ENCODE data around the gene SPDYE1.
"Not testable (repeated sequence)": the region's sequence is repeated elsewhere in the genome, so short reads cannot be mapped to it uniquely, and the experiment has no call there.

Gene SPDYE1, protein sequence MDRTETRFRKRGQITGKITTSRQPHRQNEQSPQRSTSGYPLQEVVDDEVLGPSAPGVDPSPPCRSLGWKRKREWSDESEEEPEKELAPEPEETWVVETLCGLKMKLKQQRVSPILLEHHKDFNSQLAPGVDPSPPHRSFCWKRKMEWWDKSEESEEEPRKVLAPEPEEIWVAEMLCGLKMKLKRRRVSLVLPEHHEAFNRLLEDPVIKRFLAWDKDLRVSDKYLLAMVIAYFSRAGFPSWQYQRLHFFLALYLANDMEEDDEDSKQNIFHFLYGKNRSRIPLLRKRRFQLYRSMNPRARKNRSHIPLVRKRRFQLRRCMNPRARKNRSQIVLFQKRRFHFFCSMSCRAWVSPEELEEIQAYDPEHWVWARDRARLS

DNA sequence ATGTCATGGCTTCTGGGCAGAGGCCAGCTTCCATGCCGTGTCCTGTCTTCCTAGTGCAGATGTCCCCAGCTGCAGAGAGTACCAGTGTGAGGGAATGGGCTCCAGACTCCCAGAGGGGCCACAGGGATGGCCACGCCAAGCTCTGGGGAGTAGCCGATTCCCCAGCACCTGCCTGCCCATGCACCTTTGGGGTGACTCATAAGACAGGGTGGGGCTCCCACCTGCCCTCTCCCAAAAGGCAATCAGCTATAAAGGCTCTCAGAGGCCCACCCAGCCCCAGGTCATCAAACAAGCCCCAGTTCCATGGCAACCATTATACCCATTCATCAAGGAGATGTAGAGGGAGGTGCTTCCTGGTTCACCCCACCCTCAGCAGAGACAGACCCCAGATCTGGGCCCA lies at the start of gene SPDYE1:
TSS of gene SPDYE1 (plus strand) at position 366 of the 400 bp plus-strand sequence. CDS start 2,053 bp downstream, outside the sequence.
- not testable (repeated sequence) for DNase-seq

DNA sequence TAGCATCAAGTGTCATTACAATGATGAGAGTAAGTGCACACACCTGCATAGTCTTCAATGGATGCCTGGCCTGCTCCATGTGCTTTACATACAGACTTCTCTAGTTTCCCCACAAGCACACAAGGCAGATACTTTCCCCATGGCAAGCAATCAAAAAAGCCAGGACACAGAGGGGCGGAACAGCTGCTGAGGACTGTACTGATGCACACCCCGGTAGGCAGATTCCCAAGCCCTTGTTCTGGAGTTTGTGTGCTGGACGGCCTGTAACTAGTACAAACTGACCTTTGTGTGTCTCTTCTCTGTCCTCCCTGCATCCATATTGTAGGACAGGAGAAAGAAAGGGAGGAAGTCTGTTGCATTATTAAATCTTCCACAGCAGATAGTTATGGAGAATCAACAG lies 45.7 kb upstream of the SPDYE1 start:
- no peak for DNase-seq

DNA sequence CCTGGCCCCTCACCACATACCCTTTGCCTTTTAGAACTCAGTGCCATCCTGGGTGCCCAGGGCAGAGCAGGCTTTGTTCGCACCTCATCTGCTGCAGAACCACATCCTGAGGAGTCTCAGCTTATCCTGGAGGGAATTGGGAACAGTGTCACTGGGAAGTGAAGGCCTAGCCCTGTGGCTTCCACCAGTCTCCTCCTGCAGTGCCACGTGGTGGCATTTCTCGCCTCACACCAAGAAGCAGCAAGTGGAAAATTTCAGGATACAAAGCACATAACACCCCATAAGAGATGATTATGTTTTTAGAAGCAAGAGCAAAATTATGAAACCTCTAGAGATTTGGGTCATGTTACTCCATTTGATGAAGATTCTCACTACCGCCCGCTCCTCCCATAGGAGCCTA lies 44.6 kb upstream of the SPDYE1 start:
- DNase-seq: no peak

DNA sequence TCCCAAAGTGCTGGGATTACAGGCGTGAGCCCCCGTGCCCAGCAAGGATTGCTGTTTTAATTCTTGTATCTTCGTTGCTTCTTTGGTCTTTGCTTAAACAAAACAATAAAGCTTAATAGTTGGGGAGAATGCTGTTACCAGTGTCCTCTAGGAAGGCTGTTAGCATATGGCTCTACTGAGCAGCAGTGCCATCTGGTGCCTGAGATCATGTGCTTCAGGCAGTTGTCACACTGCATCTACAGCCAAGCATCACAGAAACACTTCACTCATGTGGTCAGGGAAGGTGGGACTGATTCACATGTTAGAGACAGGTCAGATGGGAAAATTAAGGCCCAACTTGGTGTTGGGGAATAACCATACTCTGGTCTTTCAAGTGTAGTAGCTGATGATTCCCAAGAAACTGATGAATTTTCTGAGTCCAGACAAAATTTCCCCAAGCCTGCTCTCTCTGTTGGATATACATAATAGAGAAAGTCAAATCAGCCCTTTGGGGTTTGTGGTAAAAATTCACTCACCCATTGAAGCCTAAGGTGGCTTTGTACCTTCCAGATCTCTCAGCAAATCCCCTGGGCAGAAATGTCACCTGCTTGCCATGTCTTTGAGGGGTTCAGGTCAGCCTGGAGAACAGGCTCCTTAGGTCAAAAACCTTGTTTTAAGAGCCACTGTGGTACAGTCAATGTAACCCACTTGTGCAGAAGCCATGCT lies 43.0 kb upstream of the SPDYE1 start:
- DNase-seq: peak; percentile 12

DNA sequence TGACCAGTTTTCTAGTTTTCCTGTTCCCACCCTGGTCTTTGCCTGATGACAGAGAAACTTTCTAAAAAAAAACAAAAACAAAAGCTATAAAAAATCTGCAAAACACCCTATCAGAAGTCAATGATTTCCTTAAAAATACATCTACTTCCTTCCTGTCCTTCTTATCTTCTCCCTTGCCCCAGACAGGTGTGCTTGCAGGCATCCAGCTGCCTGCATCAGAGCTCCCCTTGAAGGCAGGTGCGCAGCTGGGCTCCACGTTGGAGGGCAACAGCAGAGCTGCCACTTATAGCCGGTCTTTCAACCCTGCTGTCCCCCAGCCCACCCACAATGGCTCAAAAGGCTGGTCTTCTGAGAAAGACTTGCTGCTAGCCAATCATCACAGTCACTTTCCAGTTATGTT lies 41.7 kb upstream of the SPDYE1 start:
- DNase-seq: no peak

DNA sequence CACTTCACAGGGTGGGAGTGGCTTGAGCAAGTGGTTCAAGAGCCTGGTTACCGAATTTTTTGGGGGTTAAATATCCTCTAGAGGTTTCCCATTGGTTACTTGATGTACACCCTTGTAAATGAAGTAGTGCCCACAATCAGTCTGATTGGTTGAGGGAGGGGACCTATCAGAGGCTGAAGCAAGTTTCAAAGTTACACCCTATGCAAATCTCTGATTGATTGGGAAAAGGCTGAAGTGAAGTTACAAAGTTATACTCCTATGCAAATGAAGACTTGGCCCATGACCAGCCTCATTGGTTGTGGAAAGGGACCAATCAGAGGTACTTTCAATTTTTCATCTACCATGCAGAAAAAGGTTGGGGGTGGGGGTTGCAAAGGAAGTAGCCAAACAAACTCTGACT lies 36.8 kb upstream of the SPDYE1 start:
- no peak for DNase-seq

DNA sequence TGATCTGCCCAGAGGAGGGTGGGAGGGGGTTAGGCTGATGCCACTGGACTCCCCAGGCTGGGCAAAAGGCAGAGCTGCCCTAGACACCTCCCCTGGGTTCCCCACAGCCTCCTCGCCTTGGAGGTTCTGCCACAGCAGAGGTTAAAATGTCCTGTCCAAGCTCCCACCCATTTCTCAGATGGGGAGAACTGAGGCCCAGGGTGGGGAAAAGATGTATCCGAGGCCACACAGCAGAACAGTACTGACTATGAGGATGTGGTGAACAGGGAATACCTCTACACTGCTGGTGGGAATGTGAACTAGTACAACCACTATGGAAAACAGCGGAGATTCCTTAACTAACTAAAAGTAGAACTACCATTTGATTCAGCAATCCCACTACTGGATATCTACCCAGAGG lies 31.3 kb upstream of the SPDYE1 start:
- not testable (repeated sequence) for DNase-seq

DNA sequence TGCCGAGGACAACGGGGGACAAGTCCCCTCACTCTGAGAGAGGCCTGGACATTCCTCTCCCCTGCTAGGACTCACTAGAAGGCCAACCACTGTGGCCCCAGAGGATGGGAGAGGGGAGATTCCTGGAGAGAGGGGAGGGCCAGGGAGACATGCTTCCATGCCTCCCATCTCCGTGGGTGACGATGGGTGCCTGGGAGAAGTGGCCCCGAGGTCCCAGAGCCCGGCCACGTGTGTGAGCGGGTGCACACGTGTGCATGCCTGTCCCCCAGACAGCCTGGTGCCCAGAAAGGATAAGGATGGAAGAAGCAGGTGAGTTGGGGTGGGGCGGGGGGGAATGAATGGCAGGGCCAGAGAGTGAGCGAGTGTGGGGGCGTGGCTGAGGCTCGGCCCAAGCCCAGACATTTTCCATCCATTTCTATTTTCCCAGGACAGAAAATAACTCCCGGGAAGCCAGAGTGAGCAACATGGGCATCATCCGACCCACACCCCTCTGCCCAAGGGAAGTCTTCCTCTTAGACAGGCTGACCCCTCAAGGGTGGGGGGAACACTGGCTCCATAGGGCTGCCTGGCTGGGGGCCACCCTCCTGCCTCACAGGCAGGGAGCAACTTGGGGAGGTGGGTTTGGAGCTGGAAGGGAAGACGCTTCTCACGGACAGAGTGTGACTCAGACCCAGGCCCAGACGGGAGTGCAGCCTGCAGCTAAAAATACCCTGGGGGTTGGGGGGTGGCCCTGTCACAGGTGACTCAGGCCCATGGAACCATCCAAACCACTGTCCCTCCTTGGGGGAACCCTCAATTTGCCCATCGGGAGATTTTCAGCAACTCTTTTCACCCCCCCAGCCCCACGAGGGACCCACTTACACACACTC lies 29.3 kb upstream of the SPDYE1 start:
- not testable (repeated sequence) for DNase-seq

DNA sequence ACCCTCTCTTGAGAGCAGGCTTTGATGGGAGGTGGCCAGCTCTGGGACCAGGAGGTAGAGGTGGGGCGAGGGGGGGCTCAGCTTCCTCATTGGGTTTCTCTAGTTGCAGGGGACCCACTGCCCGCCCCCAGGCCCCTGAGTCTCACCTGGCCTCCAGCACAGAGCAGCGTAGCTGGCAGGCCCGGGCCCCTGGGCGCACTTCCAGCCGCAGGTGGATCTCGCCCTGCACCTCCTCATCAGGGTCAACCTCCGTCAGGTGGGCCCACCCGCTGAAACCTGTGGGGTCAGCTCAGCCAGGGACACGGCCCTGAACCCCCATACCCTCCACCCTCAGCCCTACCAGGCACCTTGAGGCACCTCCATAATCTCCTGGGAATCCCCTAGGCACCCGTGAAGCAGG lies 28.1 kb upstream of the SPDYE1 start:
- not testable (repeated sequence) for DNase-seq

DNA sequence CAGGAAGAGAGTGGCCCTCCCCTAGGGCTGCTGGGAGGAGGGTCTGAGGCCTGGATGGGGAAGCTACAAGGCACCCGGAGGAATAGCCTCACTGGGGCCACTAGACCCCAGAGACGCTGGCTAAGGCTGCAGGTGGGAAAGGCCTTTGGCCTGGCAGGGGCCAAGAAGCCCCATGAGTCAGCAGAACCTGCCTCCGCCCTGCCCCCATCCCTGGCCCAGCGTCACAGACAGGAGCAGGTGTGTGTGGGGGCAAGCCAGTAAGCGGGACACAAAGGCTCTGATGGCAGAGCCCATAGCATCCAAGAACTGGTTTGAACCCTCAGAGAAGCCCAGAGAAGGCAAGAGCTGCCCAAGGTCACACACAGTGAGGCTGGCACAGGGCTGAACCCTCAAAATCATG lies 27.0 kb upstream of the SPDYE1 start:
- not testable (repeated sequence) for DNase-seq

DNA sequence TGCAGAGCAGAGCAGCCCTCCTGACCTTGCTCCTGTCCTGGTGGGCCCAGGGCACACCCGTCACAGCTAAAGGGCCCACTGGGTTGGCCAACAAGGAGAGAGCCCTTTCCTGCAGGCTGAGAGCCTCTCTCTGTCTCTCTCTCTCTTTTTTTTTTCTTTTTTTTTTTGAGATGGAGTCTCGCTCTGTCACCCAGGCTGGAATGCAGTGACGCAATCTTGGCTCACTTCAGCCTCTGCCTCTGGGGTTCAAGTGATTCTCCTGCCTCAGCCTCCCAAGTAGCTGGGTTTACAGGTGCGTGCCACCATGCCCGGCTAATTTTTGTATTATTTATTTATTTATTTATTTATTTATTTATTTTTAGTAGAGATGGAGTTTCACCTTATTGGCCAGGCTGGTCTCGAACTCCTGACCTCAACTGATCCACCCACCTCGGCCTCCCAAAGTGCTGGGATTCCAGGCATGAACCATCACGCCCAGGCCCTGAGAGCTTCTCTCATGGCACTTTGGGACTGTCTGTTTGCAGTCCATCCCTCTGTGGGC lies 23.6 kb upstream of the SPDYE1 start:
- DNase-seq: not testable (repeated sequence)

DNA sequence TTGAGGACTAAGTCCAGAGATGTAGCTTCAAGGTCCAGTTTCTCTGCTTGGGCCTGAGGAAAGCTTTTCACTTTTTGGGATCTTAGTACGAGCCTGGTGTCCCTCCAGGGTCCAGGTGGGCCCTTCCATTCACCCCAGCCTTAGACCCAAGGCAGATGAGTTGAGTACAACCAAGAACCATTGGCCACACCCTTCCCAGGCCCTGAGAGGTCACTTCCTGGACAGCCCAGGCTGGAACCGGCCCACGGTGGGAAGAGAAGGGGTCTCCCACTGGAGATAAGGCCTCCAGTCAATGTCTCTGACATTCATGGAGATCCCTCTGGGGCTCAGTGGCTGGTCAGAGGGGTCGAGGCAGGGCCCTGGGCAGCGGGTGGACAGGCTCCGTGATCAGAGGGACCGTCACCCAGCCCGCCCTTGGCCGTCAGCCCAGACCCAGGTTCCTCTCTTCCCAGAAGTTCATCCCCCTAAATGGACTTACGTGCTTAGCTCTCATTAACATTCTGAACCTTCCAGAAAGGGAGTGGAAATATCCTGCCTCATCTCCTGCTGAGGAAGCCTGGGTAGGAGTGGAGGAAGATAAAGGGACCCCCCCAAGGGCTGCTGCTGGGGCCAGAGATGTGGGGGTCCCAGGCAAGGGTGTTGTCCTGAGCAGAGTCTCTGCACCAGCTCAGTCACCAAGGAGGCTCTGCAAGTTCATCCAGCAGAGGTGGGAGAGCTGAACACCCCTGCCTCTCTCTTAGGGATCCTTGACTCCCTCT lies 22.8 kb upstream of the SPDYE1 start:
- not testable (repeated sequence) for DNase-seq

DNA sequence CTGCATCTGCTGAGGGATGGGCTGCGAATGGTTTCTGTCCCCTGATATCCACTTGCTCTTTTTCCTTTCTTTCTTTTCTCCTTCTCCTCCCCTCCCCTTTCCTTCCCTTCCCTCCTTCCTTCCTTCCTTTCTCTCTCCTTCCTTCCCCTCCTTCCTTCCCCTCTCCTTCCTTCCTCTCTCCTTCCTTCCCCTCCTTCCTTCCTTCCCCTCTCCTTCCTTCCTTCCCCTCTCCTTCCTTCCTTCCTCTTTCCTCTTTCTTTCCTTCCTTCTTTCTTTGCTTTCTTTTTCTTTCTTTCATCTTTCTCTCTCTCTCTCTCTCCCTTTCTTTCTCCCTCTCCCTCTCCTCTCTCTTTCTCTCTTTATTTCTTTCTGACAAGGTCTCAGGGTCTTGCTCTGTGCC lies 20.2 kb upstream of the SPDYE1 start:
- DNase-seq: no peak

DNA sequence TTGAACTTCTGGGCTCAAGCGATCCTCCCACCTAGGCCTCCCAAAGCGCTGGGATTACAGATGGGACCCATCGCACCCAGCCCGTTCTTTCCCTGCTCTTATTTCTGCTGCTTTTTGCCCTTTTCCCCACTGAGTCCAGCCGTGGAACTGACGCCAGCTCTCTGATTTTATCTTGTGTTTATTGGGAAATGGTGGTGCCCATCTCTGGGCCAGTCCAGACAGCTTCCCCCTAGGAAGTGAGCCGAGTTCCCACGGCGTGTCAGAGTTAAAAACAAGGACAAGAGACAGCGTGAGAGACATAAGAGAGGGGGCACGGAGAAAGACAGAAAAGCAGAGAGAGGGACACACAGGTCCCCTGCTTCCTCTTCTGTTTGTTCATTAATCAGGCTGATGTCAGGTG lies 19.6 kb upstream of the SPDYE1 start:
- not testable (repeated sequence) for DNase-seq

DNA sequence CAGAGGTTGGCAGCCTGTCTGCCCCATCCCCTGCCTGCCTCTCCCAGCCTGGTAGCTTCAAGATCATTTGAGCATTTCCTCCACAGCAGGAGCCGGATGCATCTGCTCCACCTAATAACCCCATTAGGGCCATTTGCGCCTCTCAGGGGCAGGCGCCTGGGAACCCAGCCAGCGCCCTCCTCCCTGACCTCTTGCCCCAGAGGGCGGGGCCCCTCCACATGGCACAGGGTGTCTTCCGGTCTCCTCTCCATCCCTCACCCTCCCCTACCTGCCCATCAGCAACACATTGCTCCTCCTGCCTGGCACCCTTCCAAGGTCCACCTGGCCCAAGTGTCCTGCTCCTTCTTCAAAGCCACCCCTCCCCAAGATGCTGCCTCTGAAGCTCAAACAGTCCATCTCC lies 14.8 kb upstream of the SPDYE1 start:
- not testable (repeated sequence) for DNase-seq

DNA sequence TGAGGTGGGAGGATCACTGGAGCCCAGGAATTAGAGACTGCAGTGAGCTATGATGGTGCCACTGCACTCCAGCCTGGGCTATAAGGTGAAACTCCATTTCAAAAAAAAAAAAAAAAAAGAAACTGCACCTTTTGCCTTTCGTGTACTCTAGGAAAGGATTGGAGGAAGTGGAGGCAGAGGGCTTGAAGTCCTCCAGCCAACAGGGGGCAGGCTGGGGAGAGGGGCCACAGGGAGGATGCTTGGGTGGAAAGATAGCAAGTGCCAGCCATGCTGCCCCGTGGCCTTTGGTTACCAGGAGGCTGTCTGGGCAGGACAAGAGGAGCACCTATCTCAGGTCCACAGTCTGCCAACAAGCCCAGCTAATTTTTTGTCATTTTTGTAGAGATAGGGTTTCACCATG lies 14.0 kb upstream of the SPDYE1 start:
- DNase-seq: not testable (repeated sequence)

DNA sequence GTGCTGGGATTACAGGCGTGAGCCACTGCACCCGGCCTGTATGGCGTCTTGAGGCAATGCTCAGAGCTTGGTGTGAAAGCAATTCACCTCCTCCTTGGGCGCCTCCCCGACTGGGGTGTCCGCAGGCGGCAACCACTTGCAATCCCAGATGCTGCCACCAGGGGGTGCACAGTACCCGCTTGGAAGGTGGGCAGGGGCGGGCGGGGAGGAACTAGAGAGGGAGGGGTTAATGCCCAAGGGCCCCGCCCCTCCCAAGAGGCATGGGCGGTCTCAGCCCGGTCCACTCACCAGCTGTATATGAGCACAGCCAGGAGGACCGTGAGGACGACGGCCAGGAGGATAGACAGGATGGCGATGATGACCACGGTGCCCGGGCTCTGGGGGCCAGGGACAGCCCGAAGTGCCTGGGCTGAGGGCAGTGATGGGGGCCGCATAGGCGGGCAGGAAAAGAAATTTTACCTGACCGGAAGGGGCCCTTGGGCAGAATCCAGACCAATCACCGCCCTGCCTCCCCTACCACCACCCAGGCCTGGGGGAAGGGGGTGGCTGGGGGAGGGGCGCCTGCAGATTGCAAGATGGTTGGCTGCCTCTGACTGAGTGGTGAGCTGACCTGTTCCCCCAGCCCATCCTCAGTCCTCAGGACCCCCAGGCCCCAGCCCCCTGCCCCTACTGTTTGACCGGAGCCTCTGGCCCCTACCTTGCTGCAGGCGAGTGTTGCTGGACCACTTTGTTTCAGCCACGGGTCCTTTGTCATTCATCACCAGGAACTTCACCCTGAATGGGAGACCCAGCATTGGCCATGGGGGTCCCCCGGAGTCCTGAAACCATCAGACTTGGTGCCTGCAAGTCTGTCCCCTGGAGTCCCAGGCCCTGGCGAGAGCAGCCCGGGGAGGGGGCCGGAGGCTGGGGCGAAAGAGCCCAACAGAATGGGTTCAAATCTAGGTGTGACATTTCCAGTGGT lies 11.5 kb upstream of the SPDYE1 start:
- DNase-seq: not testable (repeated sequence)

DNA sequence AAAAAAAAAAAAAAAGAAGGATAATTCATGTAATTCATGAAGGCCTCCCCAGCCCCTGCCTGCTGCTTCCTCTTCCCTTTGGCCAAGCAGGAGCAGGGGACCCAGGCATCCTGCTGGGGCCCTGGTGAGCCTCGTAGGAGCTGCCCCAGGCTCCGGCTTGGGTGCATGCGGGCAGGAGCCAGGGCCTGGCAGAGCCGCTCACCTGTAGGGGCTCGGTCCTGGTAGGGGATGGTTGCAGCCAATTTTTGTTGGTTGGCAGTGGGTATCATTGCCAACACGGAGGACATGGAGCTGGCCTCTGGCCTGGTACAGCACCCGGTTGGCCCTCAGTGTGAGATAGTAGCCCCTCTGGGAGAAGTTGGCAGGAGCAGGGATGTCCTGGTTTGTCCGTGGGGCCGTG lies 10.2 kb upstream of the SPDYE1 start:
- not testable (repeated sequence) for DNase-seq

DNA sequence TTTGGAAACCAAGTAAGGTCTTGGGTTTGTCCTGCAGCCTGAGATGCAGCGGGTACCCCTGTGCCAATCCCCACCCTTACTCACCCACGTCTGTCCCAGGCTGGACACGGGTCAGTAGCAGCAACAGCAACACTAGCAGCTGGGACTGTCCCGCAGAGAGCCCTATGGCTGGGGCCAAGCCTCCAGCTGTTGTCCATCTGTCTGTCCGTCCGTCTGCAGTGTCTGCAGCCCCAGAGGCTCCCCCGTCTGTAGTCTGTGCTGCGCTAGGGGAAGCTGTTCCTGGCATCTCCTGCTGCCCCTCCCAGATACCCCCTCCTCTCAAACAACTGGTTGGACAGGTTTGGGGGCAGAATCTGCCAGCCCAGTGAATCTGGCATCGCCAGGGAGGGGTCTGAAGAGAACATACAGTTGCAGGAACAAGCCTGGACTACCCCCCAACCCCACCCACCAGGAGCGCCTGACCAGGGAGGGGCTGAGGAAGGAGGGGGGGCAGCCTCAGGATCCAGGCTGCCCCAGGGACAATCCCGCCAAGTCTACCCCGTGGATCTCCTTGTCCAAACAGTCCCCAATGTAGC lies 7.6 kb upstream of the SPDYE1 start:
- DNase-seq: not testable (repeated sequence)

DNA sequence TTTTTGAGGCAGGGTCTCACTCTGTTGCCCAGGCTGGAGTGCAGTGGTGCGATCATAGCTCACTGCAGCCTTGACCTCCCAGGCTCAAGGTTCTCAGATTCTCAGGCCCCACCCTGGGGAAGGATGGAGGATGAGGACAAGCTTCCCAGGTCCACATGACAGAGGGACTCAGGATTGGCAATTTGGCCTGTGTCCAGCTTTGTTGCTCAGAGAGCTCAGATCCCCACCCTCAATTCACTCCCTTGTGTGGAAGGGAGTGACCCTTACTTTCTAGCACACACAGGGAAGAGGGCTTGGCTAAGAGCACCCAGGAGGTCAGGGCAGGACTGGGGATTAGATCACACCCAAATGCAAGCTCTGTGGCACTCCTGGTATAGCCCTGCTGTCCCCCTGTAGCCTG lies 6.9 kb upstream of the SPDYE1 start:
- not testable (repeated sequence) for DNase-seq

DNA sequence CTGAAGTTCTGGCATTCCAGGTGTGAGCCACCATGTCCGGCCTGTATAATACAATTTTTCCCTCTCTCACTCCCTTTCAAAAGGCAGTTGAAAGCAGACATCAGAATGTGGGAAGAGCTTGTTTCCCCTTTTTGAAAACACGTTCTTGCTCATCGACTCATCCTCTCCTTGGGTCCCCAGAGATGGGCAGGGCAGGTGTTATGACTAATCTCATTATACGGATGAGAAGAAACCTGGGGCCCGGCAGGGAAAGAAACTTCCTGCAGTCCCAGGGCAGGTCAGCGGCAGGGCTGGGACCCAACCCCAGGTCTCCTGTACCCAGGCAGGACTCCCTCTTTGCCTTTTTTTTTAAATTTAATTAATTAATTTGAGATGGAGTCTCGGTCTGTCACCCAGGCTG lies 4.8 kb upstream of the SPDYE1 start:
- not testable (repeated sequence) for DNase-seq

Measured in NCI-H1436 (cell line).